Measurements from ENCODE around the gene GALNT2.

- TF ChIP-seq EZH2 (IDR thresholded peaks at IDR 0.05; ENCODE audit: borderline replicate concordance) (no peak), CTCF (IDR thresholded peaks at IDR 0.05; ENCODE audit: poor library complexity) (no peak), EZH2phosphoT487 (IDR thresholded peaks at IDR 0.05; ENCODE audit: low read depth, severe bottlenecking, unreplicated experiment) (no peak)
Observed at GRCh38 chr1:230095938-230096337, 28.9 kb downstream of the GALNT2 start.
